PFSK-1 (cell line): ENCODE data around the gene TMEM131.

Experiments used
- FOXP2 ChIP-seq: optimal IDR thresholded peaks from 2 replicates; pipeline ENCODE3; 2011; ENCODE audit warnings: borderline replicate concordance, control low read depth, inconsistent platforms; ENCODE audit not compliant: insufficient read depth; ENCODE audit errors: extremely low read length, extremely low read depth
- POLR2AphosphoS5 ChIP-seq: IDR thresholded peaks from 2 replicates; pipeline ENCODE4 v1.6.1; 2012; ENCODE audit warnings: low read depth, mild to moderate bottlenecking, control low read depth, low read length, moderate library complexity
- REST ChIP-seq, 2 experiments: IDR thresholded peaks; 2 replicates each; pipeline versions ENCODE4 v1.6.1 to v1.8.0; 2011 to 2012; ENCODE audit warnings: low read depth in 2 of 2, low read length in 2 of 2, control low read depth in 1 of 2, inconsistent platforms in 1 of 2, mild to moderate bottlenecking in 1 of 2, moderate library complexity in 1 of 2; ENCODE audit not compliant: insufficient read depth in 1 of 2
- SIN3A ChIP-seq: IDR thresholded peaks from 2 replicates; pipeline ENCODE4 v1.6.1; 2012; ENCODE audit warnings: mild to moderate bottlenecking, low read length, moderate library complexity, borderline replicate concordance; ENCODE audit not compliant: insufficient read depth
- TAF1 ChIP-seq: IDR thresholded peaks from 2 replicates; pipeline ENCODE4 v1.6.1; 2012; ENCODE audit warnings: low read length, control low read depth, borderline replicate concordance; ENCODE audit not compliant: insufficient read depth

The TMEM131 gene

GRCh38 chr2:97812931-97813330 is 182.8 kb downstream of the TMEM131 start:
- TF ChIP-seq REST (IDR thresholded peaks at IDR 0.05; ENCODE audit: insufficient read depth in 1 of 2, low read depth in 2 of 2, low read length in 2 of 2) (no peak), FOXP2 (no peak)

GRCh38 chr2:97808816-97809215 is 186.9 kb downstream of the TMEM131 start:
- TF ChIP-seq REST (IDR thresholded peaks at IDR 0.05; ENCODE audit: insufficient read depth in 1 of 2, low read depth in 2 of 2, low read length in 2 of 2) (no peak), SIN3A (no peak), FOXP2 (no peak), POLR2AphosphoS5 (no peak), TAF1 (no peak)

DNA sequence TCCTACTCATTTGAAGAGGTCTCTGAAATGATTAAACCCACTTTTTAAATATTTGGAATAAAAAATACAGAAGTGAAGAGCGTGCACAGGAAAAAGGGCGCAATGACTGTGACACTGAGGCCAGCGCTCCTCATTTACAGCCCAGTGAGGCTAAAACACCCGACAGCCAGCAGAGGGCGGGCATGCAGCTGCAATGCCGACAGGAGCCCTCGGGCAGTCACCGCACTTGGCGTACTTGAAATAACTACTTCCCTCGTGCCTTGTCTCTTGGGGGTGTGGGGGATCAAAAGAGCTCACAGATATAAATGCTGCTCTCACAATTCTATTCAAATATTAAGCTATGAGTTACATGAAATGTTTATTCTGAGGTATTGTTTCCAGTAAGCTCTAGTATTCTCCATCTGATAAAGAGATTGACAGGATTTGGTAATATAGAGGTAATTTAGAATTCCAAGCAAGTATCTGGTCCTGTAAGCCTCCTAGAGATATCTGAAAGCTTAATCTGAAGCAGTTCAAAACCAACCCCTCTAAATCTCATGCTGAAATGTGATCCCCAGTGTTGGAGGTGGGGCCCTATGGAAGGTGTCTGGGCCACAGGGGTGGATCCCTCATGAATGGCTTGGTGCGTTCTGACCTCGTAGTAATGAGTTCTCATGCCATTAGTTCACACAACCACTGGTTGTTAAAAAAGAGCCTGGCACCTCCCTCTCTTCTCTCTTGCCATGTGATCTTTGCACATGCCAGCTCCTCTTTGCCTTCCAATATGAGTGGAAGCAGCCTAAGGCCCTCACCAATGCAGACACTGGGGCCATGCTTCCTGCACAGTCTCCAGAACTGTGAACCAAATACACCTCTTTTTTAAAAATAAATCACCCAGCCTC is 188.8 kb downstream of the TMEM131 start:
- TF ChIP-seq POLR2AphosphoS5 (no peak), SIN3A (no peak), FOXP2 (peak; percentile 73), REST (IDR thresholded peaks at IDR 0.05; ENCODE audit: insufficient read depth in 1 of 2, low read depth in 2 of 2, low read length in 2 of 2) (no peak), TAF1 (no peak)

GRCh38 chr2:97805776-97806175 is 190.0 kb downstream of the TMEM131 start:
- TF ChIP-seq SIN3A, result no peak
- no peak for TF ChIP-seq REST (IDR thresholded peaks at IDR 0.05; ENCODE audit: insufficient read depth in 1 of 2, low read depth in 2 of 2, low read length in 2 of 2)
- no peak for TF ChIP-seq POLR2AphosphoS5
- TF ChIP-seq TAF1, result no peak
- no peak for TF ChIP-seq FOXP2

DNA sequence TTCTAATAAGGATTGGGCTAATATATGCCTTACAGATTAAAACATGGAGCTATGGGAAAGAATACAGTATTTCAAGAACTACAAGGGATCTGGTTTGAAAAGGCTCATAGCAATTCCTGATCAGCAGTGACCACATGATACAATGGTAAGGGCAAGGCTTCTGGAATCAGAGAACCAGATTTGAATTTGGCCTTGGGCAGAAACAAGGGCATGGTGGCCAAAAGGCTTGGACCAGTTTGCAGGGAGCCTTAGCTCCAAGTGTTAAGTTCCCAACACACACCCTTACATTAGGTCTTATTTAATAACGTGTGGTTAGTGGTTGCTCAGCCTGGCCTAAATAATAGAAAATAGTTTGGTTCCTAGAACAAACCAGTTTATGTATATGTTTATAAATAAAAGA is 194.7 kb downstream of the TMEM131 start:
- no peak for TF ChIP-seq REST (IDR thresholded peaks at IDR 0.05; ENCODE audit: insufficient read depth in 1 of 2, low read depth in 2 of 2, low read length in 2 of 2)
- no peak for TF ChIP-seq SIN3A
- no peak for TF ChIP-seq FOXP2
- no peak for TF ChIP-seq TAF1
- TF ChIP-seq POLR2AphosphoS5, result no peak
